ENCODE data around the gene SERPINB1. TPM values are rescaled to one million over a fixed set of nuclear protein-coding genes. Genes with fewer than 3 reads are reported as not detected.

The SERPINB1 gene
- total RNA-seq, 1 donor from 2014 or later: 61.6 TPM

- no peak for DNase-seq (ENCODE audit: low spot score, unreplicated experiment)
- Mint-ChIP-seq H3K27me3 (no peaks in the 10 kb centered on the region), H3K4me1 (ENCODE audit: low read depth) (no peaks in the 10 kb centered on the region), H3K36me3 (ENCODE audit: insufficient read depth) (peaks cover 15% of the 10 kb centered on the region), H3K27ac (no peak overlapping the region), H3K4me3 (ENCODE audit: low read depth) (no peak overlapping the region), H3K9me3 (ENCODE audit: low read depth) (no peaks in the 10 kb centered on the region)
- TF ChIP-seq, protein P1, sequence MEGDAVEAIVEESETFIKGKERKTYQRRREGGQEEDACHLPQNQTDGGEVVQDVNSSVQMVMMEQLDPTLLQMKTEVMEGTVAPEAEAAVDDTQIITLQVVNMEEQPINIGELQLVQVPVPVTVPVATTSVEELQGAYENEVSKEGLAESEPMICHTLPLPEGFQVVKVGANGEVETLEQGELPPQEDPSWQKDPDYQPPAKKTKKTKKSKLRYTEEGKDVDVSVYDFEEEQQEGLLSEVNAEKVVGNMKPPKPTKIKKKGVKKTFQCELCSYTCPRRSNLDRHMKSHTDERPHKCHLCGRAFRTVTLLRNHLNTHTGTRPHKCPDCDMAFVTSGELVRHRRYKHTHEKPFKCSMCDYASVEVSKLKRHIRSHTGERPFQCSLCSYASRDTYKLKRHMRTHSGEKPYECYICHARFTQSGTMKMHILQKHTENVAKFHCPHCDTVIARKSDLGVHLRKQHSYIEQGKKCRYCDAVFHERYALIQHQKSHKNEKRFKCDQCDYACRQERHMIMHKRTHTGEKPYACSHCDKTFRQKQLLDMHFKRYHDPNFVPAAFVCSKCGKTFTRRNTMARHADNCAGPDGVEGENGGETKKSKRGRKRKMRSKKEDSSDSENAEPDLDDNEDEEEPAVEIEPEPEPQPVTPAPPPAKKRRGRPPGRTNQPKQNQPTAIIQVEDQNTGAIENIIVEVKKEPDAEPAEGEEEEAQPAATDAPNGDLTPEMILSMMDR (IDR thresholded peaks at IDR 0.05; ENCODE audit: unreplicated experiment): no peak
Observed at GRCh38 chr6:2828629-2829028, 13.0 kb downstream of the SERPINB1 start.

- H3K27me3 Mint-ChIP-seq: no peaks in the 10 kb centered on the region
- TF ChIP-seq, protein P1 (IDR thresholded peaks at IDR 0.05; ENCODE audit: unreplicated experiment): no peak
- H3K36me3 Mint-ChIP-seq (ENCODE audit: insufficient read depth): peaks cover 12% of the 10 kb centered on the region
- H3K27ac Mint-ChIP-seq: no peak overlapping the region
- H3K4me1 Mint-ChIP-seq (ENCODE audit: low read depth): no peaks in the 10 kb centered on the region
- DNase-seq (ENCODE audit: low spot score, unreplicated experiment): no peak
- no peak overlapping the region for H3K4me3 Mint-ChIP-seq (ENCODE audit: low read depth)
- no peaks in the 10 kb centered on the region for H3K9me3 Mint-ChIP-seq (ENCODE audit: low read depth)
Observed at GRCh38 chr6:2827142-2827541, 14.5 kb downstream of the SERPINB1 start.

DNA sequence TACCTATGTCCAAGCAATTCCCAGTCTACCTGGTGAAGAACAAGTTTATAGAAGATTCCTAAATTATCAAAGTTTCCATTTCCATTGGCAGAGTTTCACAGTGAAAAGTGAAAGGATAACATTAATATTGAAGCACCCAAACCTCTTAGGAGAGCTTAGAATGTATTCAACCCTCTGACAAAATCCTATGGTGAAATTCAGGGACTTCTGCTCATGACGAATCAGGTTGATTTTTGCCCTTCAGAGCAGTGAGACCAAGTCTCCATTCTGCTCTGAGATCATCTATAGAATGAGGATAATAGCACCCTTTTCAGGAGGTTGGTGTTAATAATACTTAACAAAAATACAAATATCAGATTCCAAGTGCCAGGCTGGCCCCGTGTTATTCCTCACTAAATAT lies 15.5 kb downstream of the SERPINB1 start:
- Mint-ChIP-seq H3K27me3 (no peaks in the 10 kb centered on the region), H3K4me3 (ENCODE audit: low read depth) (no peak overlapping the region), H3K9me3 (ENCODE audit: low read depth) (no peaks in the 10 kb centered on the region), H3K27ac (no peak overlapping the region), H3K36me3 (ENCODE audit: insufficient read depth) (peaks cover 11% of the 10 kb centered on the region), H3K4me1 (ENCODE audit: low read depth) (no peaks in the 10 kb centered on the region)
- no peak for DNase-seq (ENCODE audit: low spot score, unreplicated experiment)
- TF ChIP-seq, protein P1 (IDR thresholded peaks at IDR 0.05; ENCODE audit: unreplicated experiment): no peak

- peaks cover 8% of the 10 kb centered on the region for H3K4me1 Mint-ChIP-seq (ENCODE audit: low read depth)
- TF ChIP-seq, protein P1 (IDR thresholded peaks at IDR 0.05; ENCODE audit: unreplicated experiment): no peak
- no peak overlapping the region for H3K27ac Mint-ChIP-seq
- H3K9me3 Mint-ChIP-seq (ENCODE audit: low read depth): no peaks in the 10 kb centered on the region
- no peaks in the 10 kb centered on the region for H3K27me3 Mint-ChIP-seq
- peaks cover 4% of the 10 kb centered on the region for H3K36me3 Mint-ChIP-seq (ENCODE audit: insufficient read depth)
- no peak for DNase-seq (ENCODE audit: low spot score, unreplicated experiment)
- no peak overlapping the region for H3K4me3 Mint-ChIP-seq (ENCODE audit: low read depth)
Observed at GRCh38 chr6:2823104-2823850, 18.4 kb downstream of the SERPINB1 start.

DNA sequence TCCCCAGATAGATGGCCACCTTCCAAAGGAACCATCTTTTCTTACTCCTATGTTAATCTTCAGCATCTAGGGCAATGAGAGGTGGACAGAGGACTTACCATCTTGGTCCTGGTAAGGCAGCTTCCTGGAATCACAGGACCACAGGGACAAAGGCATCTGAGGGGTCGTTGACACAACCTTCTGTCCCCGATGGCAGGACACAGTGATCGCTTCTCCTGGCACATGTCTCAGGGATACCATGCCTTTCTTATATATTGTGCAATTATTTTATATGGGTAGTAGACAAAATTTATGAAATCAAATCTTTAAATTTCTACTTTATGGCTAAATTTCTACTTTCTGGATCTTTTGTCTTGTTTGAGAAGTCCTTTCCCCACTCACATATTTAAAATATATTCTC lies 20.1 kb downstream of the SERPINB1 start:
- Mint-ChIP-seq H3K27ac (no peak overlapping the region), H3K4me3 (ENCODE audit: low read depth) (no peak overlapping the region)
- no peak for DNase-seq (ENCODE audit: low spot score, unreplicated experiment)

More for the DNA sequence above, 20.1 kb downstream of the SERPINB1 start:
- Mint-ChIP-seq H3K4me1 (ENCODE audit: low read depth) (peaks cover 18% of the 10 kb centered on the region), H3K36me3 (ENCODE audit: insufficient read depth) (peaks cover 4% of the 10 kb centered on the region), H3K9me3 (ENCODE audit: low read depth) (peaks cover 9% of the 10 kb centered on the region), H3K27me3 (no peaks in the 10 kb centered on the region)
- TF ChIP-seq, protein P1 (IDR thresholded peaks at IDR 0.05; ENCODE audit: unreplicated experiment): no peak

All from progenitor cell of endocrine pancreas (in vitro differentiated cells).